ENCODE measurements around the gene ITGA5. TPM values are rescaled to one million over a fixed set of nuclear protein-coding genes. Genes with fewer than 3 reads are reported as not detected.

ITGA5 gene
- total and polyA plus RNA-seq, 9 of the 15 experiments (the other 6 are each of a cell fraction or from before 2014, with no cell fraction given), result 9.1 to 82.1 (median 47.4) TPM

- TF ChIP-seq ZBTB40 (IDR thresholded peaks at IDR 0.05), result 0 out of 2 replicates have a peak, but pooled peaks have one; percentile 1
- TF ChIP-seq ZBTB40 (CRISPR knock-in tag; IDR thresholded peaks at IDR 0.05), result no peak
- peak; percentile 88 to 94 for TF ChIP-seq MNT (conservative IDR thresholded peaks at IDR 0.05)
- TF ChIP-seq THAP12 (CRISPR knock-in tag; IDR thresholded peaks at IDR 0.05), result no peak
- TF ChIP-seq NFE2 (IDR thresholded peaks at IDR 0.05; ENCODE audit: low read depth), result 0 out of 2 replicates have a peak, but pooled peaks have one; percentile 1
- TF ChIP-seq FOXK2 (conservative IDR thresholded peaks at IDR 0.05 in 1 of 2, IDR thresholded peaks at IDR 0.05 in 1 of 2; ENCODE audit: low read depth in 2 of 2), result peak; percentile 66 to 73
- no peak for TF ChIP-seq NR3C1 (CRISPR knock-in tag; IDR thresholded peaks at IDR 0.05)
- no peak for TF ChIP-seq NFIX (CRISPR knock-in tag; IDR thresholded peaks at IDR 0.05; ENCODE audit: low read depth)
- TF ChIP-seq HLTF (IDR thresholded peaks at IDR 0.05), result peak; percentile 82
- TF ChIP-seq KDM4B (IDR thresholded peaks at IDR 0.05; ENCODE audit: borderline replicate concordance in 2 of 2, low read depth in 1 of 2), result peak in 1 of 2 experiments; percentile 99; a peak in 2 of 4 replicates
- peak; percentile 82 for TF ChIP-seq ZFP36 (IDR thresholded peaks at IDR 0.05; ENCODE audit: low read depth, low read length, partially characterized antibody)
- no peak for TF ChIP-seq ZNF778 (CRISPR knock-in tag; IDR thresholded peaks at IDR 0.05)
- no peak; the same call in 1 of the 2 replicates for TF ChIP-seq ZNF197 (CRISPR knock-in tag; IDR thresholded peaks at IDR 0.05; ENCODE audit: low read depth)
- TF ChIP-seq SIN3B (IDR thresholded peaks at IDR 0.05; ENCODE audit: low read depth), result 0 out of 2 replicates have a peak, but pooled peaks have one; percentile 14
These were observed 59.9 kb downstream of the ITGA5 start (continued) for GRCh38 chr12:54358945-54359761.
